ENCODE measurements around the gene BCR.

DNA sequence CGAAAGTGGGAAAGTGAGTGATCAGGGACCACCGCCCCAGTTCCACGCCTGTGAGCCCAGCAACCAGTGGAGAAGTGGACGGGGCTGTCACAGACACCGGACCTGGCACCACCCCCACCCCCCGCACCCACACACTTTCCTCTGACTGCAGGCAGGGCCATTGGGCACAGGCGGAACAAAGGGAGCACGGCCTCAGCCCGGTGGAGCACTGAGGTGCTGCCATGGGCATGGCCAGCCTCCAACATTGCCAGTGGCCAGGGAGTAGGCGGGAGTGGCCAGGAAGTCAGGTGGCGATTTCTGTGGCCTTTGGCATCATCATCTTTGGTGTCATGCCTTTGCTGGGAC is 78.5 kb downstream of the BCR start:
- TF ChIP-seq, protein P1, sequence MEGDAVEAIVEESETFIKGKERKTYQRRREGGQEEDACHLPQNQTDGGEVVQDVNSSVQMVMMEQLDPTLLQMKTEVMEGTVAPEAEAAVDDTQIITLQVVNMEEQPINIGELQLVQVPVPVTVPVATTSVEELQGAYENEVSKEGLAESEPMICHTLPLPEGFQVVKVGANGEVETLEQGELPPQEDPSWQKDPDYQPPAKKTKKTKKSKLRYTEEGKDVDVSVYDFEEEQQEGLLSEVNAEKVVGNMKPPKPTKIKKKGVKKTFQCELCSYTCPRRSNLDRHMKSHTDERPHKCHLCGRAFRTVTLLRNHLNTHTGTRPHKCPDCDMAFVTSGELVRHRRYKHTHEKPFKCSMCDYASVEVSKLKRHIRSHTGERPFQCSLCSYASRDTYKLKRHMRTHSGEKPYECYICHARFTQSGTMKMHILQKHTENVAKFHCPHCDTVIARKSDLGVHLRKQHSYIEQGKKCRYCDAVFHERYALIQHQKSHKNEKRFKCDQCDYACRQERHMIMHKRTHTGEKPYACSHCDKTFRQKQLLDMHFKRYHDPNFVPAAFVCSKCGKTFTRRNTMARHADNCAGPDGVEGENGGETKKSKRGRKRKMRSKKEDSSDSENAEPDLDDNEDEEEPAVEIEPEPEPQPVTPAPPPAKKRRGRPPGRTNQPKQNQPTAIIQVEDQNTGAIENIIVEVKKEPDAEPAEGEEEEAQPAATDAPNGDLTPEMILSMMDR (optimal IDR thresholded peaks at IDR 0.05 in 1 of 3, IDR thresholded peaks at IDR 0.05 in 1 of 3, conservative IDR thresholded peaks at IDR 0.05 in 1 of 3; ENCODE audit: extremely low read depth in 1 of 3, insufficient read depth in 2 of 3, low read length in 3 of 3) = no peak
- no peak for TF ChIP-seq EZH2 (IDR thresholded peaks at IDR 0.05; ENCODE audit: low read length)
